ENCODE data around the gene SPAG16.

DNA sequence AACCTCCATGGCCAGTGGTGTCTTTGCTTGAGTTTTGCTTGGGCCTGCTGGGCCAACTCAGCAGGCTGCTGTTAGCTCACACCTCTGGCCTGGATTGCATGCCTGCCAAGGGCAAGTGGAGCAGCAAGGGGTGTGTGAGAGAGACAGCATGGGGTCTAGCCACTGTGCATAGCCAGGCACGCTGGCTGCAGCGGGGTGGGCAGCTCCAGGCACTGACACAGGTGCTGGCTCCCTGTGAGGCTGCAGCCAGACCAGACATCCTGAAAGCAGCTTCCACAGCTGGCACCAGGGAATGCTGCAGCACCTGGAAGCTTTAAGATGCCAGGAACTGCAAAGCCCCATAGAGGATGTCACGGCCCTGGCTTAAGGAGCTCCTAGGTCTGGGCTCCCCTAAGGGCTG lies 750.2 kb downstream of the SPAG16 start:
- TF ChIP-seq, protein P1, sequence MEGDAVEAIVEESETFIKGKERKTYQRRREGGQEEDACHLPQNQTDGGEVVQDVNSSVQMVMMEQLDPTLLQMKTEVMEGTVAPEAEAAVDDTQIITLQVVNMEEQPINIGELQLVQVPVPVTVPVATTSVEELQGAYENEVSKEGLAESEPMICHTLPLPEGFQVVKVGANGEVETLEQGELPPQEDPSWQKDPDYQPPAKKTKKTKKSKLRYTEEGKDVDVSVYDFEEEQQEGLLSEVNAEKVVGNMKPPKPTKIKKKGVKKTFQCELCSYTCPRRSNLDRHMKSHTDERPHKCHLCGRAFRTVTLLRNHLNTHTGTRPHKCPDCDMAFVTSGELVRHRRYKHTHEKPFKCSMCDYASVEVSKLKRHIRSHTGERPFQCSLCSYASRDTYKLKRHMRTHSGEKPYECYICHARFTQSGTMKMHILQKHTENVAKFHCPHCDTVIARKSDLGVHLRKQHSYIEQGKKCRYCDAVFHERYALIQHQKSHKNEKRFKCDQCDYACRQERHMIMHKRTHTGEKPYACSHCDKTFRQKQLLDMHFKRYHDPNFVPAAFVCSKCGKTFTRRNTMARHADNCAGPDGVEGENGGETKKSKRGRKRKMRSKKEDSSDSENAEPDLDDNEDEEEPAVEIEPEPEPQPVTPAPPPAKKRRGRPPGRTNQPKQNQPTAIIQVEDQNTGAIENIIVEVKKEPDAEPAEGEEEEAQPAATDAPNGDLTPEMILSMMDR (IDR thresholded peaks at IDR 0.05), result no peak
- TF ChIP-seq, protein P2, sequence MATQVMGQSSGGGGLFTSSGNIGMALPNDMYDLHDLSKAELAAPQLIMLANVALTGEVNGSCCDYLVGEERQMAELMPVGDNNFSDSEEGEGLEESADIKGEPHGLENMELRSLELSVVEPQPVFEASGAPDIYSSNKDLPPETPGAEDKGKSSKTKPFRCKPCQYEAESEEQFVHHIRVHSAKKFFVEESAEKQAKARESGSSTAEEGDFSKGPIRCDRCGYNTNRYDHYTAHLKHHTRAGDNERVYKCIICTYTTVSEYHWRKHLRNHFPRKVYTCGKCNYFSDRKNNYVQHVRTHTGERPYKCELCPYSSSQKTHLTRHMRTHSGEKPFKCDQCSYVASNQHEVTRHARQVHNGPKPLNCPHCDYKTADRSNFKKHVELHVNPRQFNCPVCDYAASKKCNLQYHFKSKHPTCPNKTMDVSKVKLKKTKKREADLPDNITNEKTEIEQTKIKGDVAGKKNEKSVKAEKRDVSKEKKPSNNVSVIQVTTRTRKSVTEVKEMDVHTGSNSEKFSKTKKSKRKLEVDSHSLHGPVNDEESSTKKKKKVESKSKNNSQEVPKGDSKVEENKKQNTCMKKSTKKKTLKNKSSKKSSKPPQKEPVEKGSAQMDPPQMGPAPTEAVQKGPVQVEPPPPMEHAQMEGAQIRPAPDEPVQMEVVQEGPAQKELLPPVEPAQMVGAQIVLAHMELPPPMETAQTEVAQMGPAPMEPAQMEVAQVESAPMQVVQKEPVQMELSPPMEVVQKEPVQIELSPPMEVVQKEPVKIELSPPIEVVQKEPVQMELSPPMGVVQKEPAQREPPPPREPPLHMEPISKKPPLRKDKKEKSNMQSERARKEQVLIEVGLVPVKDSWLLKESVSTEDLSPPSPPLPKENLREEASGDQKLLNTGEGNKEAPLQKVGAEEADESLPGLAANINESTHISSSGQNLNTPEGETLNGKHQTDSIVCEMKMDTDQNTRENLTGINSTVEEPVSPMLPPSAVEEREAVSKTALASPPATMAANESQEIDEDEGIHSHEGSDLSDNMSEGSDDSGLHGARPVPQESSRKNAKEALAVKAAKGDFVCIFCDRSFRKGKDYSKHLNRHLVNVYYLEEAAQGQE (IDR thresholded peaks at IDR 0.05), result no peak
- TF ChIP-seq RARB (CRISPR knock-in tag; IDR thresholded peaks at IDR 0.05), result no peak
- TF ChIP-seq, protein P3, sequence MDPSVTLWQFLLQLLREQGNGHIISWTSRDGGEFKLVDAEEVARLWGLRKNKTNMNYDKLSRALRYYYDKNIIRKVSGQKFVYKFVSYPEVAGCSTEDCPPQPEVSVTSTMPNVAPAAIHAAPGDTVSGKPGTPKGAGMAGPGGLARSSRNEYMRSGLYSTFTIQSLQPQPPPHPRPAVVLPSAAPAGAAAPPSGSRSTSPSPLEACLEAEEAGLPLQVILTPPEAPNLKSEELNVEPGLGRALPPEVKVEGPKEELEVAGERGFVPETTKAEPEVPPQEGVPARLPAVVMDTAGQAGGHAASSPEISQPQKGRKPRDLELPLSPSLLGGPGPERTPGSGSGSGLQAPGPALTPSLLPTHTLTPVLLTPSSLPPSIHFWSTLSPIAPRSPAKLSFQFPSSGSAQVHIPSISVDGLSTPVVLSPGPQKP (IDR thresholded peaks at IDR 0.05; ENCODE audit: low read depth, low read length), result no peak
- no peak for TF ChIP-seq CEBPB (IDR thresholded peaks at IDR 0.05)
- TF ChIP-seq POLR2A (IDR thresholded peaks at IDR 0.05; ENCODE audit: low read length), result no peak
- no peak for TF ChIP-seq PHF8 (IDR thresholded peaks at IDR 0.05; ENCODE audit: borderline replicate concordance, low read depth)
- TF ChIP-seq EP300 (IDR thresholded peaks at IDR 0.05), result no peak
- TF ChIP-seq, protein P4, sequence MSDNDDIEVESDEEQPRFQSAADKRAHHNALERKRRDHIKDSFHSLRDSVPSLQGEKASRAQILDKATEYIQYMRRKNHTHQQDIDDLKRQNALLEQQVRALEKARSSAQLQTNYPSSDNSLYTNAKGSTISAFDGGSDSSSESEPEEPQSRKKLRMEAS (IDR thresholded peaks at IDR 0.05), result no peak

All from A549 (cell line).